NB4 (cell line): ENCODE data around the gene PITPNM3.

Source experiments
- DNase-seq: peaks from one replicate; pipeline ENCODE4 v3.0.0; 2010; ENCODE audit warnings: low read depth
- H3K4me3 ChIP-seq: one replicate; pipeline ENCODE4 v1.5.1; 2011; ENCODE audit warnings: mild to moderate bottlenecking, low read depth, low read length, moderate library complexity
- MYC ChIP-seq: IDR thresholded peaks from 2 replicates; pipeline ENCODE4 v1.6.1; 2011; ENCODE audit warnings: low read depth, low read length
- POLR2A ChIP-seq: IDR thresholded peaks from 2 replicates; pipeline ENCODE4 v1.6.1; 2011; ENCODE audit warnings: mild to moderate bottlenecking; ENCODE audit not compliant: insufficient read length; ENCODE audit errors: extremely low read depth
- TF ChIP-seq, protein P1 (sequence below): IDR thresholded peaks from one replicate; pipeline ENCODE4 v1.5.1; 2012; ENCODE audit warnings: low read depth, low read length
- TF ChIP-seq, protein P2 (sequence below): IDR thresholded peaks from 2 replicates; pipeline ENCODE4 v1.6.1; 2011; ENCODE audit warnings: low read depth, low read length

PITPNM3 gene

DNA sequence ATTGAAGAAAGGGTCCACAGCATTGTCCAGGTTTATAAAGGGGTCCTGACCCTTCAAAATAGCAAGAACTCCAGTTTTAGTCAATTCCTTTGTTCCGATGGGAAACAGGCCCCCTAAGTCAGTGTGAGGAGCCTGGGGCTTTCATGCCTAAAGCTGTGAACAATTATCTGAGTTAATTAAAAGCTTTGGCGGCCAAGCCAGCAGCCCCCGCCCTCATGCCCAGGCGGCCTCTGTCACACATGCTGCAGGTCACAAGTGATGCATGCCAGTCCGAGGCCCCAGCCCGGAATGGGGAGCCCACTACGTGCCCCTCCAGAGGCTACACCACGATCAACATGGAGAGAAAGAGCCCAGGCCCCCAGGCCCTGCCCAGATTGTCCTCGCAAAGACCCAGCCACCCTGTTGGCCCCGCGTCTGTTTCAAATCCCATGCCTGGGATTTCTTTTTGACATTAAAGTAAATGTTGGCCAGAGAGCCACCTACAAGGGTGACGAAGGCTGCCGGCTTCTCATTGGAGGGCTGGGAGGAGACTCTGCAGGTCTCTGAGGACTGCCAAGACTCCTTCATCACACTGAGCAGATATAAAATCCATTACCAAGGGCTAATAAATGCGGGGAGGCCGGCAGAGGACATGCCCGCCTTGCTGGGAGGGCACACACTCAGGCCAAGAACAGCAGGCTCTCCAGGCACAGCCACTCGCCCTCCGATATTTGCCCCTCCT is 14.5 kb upstream of the PITPNM3 start:
- H3K4me3 ChIP-seq, result no peak overlapping the region
- DNase-seq, result no peak
- TF ChIP-seq, protein P1, sequence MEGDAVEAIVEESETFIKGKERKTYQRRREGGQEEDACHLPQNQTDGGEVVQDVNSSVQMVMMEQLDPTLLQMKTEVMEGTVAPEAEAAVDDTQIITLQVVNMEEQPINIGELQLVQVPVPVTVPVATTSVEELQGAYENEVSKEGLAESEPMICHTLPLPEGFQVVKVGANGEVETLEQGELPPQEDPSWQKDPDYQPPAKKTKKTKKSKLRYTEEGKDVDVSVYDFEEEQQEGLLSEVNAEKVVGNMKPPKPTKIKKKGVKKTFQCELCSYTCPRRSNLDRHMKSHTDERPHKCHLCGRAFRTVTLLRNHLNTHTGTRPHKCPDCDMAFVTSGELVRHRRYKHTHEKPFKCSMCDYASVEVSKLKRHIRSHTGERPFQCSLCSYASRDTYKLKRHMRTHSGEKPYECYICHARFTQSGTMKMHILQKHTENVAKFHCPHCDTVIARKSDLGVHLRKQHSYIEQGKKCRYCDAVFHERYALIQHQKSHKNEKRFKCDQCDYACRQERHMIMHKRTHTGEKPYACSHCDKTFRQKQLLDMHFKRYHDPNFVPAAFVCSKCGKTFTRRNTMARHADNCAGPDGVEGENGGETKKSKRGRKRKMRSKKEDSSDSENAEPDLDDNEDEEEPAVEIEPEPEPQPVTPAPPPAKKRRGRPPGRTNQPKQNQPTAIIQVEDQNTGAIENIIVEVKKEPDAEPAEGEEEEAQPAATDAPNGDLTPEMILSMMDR, result no peak

DNA sequence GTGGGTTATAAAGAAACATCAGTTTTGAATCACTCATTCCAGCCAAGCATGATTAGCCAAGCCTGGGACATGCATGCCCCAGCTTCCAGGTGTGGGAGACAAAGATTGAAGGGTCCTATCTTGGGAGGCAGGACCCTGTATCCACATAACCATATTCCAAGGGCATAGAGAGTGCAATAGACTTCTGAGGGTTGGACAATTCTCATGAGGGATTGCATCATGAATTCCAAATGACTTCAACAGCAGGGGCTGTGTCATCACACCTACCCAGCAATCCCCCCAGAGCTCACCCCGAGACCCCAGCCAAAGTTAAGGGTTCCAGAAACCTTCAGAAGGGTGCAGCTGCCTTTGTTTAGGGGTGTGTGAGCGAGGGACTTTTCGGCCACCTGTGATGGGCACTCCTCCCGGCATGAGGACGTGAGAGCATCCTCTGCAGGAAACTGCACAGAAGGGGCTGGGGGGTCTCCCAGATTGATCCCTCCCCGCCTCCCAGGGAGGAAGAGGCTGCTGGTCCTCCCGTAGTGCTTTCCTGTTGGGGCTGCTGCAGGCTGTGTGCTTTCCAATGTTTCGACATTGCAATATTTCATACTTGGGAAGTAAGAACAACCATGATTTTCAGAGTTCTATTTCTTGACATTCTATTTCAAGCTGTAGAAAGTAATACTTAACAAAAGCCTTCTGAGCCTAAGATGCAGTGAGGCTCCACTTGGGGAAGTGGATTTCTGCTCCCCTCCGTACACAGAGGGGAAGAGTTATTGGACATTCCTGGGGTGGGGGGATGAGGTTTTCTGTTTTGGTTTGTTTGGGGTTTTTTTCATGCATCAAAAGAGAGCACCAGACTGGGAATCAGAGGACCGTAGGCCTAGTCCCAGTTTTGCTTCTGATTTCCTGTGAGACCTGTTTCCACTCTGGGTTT is 13.3 kb upstream of the PITPNM3 start:
- no peak overlapping the region for H3K4me3 ChIP-seq
- DNase-seq, result no peak
- TF ChIP-seq, protein P2, sequence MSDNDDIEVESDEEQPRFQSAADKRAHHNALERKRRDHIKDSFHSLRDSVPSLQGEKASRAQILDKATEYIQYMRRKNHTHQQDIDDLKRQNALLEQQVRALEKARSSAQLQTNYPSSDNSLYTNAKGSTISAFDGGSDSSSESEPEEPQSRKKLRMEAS, result no peak
- TF ChIP-seq, protein P1, result no peak
- TF ChIP-seq POLR2A, result no peak
- no peak for TF ChIP-seq MYC

DNA sequence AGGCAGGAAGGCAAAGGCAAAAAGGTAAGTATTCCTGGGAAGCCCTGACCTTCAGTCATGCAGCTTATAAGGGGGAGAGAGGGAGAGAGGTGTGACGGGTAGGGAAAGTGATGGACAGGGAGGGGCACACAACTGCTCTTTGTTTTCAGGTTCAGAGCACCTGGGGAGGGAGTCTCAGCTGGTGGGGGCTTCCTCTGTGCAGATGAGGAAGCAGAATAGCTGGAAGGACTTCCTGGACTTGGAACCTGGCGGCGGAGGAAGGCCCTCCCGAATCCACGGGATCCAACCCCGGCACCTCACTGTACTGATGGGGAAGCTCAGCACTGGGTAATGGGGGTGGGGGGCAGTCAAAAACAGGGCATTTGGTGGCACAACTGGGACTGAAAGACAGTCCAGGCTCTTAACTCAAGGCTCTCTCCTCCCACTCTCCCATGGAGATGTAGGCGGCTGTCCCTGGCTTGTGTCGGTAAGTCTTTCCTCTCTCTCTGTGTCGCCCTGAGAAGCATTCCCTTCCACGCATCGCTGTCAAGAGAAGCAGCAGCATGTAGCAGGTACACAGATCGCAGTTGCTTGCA is 11.9 kb upstream of the PITPNM3 start:
- DNase-seq, result no peak
- TF ChIP-seq, protein P2, result no peak
- TF ChIP-seq MYC (no peak), POLR2A (no peak)
- TF ChIP-seq, protein P1, result no peak
- H3K4me3 ChIP-seq, result no peak overlapping the region

DNA sequence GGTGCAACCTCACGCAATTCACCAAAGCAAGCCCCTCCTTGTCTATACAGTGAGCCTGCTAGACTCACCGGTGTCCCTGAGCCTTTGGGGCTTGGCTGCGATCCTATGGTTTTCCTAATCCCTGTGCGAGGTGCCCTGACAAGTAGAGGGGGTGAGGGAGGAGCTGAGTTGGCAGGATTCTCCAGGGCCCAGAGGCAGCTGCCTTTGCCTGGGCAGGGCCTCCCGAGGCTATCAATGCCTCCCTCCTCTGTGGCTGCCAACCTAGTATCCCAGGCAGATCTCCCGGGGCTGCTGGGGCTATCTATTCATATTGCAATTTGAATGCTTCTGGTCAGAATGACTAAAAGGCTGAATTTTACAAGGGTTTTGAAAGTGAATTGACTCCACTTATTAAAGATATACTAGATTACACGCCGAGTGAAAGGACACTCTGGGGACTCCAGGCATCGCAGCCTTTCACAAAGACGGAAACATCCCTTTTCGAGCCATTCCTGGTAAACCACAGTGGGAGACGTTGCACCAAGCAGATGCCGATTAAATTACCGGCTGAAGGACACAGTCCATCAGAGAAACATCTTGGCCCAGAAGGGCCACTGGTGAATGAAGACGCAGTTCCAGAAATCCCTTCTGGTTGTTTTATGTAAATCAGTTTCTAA is 11.3 kb upstream of the PITPNM3 start:
- no peak for DNase-seq
- no peak overlapping the region for H3K4me3 ChIP-seq

DNA sequence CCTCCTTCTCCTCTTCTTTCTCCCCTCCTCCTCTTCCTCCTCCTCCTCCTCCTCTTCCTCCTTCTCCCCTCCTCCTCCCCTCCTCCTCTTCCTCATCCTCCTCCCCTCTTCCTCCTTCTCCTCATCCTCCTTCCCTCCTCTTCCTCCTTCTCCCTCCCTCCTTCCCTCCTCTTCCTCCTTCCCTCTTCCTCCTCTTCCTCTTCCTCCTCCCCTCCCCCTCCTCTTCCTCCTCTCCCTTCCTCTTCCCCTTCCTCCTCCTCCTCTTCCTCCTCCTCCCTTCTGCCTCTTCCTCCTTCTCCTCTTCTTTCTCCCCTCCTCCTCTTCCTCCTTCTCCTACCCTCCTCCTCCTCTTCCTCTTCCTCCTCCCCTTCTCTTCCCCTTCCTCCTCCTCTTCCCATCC is 5.1 kb upstream of the PITPNM3 start:
- no peak for DNase-seq

More for the DNA sequence above, 11.3 kb upstream of the PITPNM3 start:
- TF ChIP-seq, protein P2, result no peak
- TF ChIP-seq MYC (no peak), POLR2A (no peak)
- TF ChIP-seq, protein P1, result no peak

More for the DNA sequence above, 5.1 kb upstream of the PITPNM3 start:
- TF ChIP-seq POLR2A, result no peak
- TF ChIP-seq MYC, result no peak
- TF ChIP-seq, protein P2, result no peak
- TF ChIP-seq, protein P1, result no peak
- H3K4me3 ChIP-seq, result no peak overlapping the region
